Hematopoietic multipotent progenitor cell treated with erythropoietin and hydrocortisone succinate and interleukin-3 and kit ligand, for 6 days (in vitro differentiated cells): ENCODE measurements around the gene FBXW11.

ENCODE experiments used
- DNase-seq: peaks from one replicate; pipeline ENCODE4 v3.0.0-alpha.2; 2015

The FBXW11 gene

DNA sequence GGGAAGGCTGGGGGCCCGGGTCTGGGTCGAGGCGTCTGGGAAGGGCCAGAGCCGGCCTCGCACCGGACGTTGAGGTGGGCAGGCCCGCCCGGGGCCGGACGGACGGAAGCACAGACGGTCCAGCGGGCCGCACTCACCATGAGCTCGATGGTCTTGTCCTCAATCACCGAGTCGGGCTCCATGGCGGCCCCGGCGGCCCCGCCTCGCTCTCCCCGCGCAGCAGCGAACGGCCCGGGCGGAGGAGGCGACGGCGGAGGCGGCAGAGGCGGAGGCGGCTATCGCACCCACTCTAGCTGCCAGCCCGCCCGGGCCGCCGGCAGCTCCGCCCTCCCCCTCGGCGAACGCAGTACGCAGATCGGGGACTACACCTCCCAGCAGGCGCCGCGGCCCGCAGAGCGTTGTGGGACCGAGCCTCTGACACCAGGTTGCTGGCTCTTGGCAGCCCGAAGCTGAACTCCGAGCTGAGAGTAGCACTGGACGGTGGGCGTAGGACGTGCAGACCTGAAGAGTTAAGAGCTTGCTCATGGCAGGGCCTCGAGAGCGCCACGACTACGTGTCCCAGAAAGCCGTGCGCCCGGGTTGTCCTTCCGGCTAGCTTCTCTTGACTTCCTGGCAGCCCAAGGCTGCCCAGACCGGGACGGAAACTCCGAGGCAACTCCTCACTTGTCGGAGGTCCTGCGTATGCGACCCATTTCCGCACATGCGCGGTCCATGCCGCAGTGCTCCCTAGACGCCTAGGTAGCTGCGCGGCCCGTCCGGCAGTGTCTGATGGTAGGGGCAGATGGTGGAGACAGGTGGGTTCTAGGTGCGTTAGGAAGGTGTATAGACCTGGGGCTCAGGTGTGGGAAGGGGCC is at the start of gene FBXW11:
Gene FBXW11, minus strand, starts transcription at position 318 of the 854 bp plus-strand sequence. Its CDS starts 136 bp downstream, at position 182.
- DNase-seq = peak; percentile 98

- no peak for DNase-seq
Measured at GRCh38 chr5:172055996-172056395, 49.6 kb upstream of the FBXW11 start.

DNA sequence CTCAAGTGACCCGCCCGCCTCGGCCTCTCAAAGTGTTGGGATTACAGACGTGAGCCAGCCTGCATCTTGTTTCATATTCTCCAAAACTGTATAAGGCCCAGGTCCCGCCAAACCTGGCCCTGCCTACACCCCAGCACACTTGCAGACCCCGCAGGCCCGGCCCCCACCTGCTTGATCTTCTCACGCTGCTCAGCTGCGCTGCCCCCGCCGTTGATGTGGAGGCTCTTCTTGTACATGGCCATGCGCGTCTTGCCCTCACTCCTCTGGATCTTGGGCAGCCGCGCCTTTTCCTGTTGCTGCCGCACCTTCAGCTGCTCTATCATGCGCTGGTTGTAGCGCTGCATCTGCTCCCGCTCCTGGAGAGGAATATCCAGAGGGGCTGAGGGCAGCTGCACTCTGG is 49.0 kb upstream of the FBXW11 start:
- DNase-seq = no peak

DNA sequence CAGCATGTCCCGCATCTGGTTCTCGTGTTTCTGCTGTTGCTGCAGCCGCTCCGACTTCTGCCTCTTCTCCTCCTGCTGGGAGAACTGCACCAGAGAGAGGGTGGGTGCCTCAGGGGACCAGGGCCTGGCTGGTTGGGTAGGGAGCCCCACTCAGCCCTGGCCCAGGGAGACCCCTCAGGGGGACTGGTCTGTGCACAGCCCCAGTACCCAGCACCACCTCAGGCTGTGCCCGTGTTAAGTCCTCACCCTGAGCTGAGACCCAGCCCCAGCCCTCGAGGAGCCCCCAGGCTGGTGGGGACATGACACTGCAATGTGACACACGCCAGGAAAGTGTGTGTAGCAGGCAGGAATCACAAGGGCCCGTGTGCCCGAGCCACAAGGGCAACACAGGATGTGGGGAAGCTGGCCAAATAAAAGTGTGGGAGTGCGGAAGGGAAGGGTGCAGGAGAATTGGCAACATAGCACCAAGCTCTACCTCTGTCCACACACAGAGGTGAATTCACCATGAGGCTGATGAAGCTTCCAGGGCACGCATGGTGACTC is 48.2 kb upstream of the FBXW11 start:
- DNase-seq = no peak

GRCh38 chr5:172052450-172053236 is 46.2 kb upstream of the FBXW11 start:
- DNase-seq = peak; percentile 38

DNA sequence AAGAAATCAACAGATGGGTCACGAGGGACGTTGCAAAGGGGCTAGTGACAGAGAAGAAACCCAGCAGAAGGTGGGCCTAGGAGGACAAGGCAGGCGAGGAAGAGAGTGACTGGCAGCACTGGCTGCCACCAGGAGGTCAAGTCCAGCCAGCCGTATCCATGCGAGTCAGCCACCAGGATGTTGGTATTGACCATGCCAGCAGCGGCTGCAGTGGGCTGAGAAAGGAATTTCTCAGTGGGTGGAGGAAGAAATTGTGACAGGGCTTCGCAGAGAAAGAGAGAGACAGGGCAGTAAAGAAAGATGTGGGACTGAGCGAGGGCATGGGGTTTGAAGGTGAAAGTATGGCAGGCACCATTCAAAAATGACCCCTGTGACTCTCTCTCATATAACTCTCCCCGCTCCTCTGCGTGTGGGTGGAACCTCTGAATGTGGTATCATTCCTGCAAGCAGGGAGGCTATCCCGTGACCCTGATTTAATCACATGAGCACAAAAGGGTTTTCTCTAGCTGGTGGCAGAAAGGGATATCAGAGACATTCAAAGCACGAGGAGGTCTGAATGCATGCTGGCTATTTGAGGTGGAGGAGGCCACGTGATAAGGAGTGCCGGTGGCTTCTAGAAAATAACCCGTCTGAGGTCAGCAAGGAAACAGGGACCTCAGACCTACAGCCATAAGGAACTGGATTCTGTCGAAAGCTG is 45.4 kb upstream of the FBXW11 start:
- DNase-seq = peak; percentile 81

DNA sequence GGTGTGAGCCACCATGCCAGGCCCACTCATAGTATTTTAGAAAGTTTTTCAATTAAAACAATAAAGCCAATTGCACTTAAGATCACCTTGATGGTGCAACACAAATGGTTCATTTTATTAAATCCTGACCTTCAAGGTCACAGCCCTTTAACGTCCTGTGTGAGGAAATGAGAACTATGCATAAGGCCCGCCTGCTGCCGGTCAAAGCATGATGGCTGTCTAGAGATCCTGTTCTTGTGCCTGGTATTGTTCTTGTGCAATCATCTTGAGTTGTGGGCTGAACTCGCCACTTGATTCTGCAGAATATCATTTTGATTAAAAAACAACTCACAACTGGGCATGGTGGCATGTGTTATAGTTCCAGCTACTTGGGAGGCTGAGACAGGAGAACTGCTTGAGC is 43.6 kb upstream of the FBXW11 start:
- DNase-seq = no peak

GRCh38 chr5:172049226-172049796 is 42.9 kb upstream of the FBXW11 start:
- DNase-seq = no peak

DNA sequence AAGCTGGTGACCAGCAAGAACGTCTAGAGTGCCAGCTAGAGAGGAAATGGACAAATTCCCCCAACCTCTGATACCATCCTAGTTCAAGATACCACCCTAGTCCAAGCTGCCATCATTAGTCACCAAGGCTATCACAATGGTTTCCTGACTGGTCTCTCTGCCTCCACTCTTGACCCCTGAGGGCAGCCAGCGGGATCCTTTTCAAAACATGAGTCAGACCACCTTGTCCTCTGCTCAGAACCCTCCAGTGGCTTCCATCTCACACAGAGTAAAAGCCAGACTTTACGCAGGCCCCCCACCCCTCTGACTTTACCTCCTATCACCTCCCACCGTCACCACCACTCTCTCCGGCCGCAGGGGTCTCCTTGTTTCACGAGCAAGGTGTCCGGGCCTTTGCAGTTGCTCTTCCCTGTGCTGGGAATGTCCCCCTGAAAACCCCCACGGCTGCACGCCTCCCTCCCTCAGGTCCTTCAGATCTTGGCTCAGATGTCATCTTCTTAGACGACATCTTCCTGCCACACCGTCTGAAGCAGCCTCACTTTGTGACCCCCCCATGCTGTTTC is 42.2 kb upstream of the FBXW11 start:
- DNase-seq = no peak

- DNase-seq = no peak
Measured at GRCh38 chr5:172048170-172048422, 41.7 kb upstream of the FBXW11 start.

DNA sequence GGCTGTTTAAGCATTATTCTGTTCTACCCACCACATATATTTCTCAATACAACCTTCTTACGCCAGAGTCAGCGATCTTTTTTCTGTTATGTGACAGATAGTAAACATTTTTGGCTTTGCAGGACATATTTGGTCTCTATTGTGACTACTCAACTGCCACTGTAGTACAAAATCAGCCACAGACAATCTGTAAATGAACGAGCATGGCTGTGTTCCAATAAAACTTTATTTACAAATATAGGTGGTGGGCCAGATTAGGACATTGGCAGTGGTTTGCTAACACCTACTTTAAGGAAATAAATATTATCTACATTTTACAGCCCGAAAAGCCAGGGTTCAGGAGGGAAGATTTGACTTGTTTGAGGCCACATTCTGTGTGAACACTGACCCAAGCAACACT is 40.2 kb upstream of the FBXW11 start:
- no peak for DNase-seq

DNA sequence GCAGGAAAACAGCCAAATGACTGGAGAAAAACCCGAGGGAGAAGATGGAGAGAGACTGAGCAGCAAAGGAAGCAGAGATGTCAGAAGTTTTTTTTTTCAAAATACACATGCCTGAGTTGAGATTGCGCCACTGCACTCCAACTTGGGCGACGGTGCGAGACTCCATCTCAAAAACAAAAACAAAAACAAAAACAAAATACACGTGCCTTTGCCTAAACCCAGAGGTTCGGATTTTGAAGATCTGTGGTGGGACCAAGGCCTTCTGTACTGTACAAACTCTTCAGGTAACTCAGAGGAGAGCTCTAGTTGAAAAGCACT is 38.8 kb upstream of the FBXW11 start:
- no peak for DNase-seq

GRCh38 chr5:172044631-172045314 is 38.3 kb upstream of the FBXW11 start:
- peak; percentile 17 for DNase-seq

GRCh38 chr5:172043865-172044264 is 37.4 kb upstream of the FBXW11 start:
- no peak for DNase-seq

GRCh38 chr5:172042183-172042582 is 35.7 kb upstream of the FBXW11 start:
- DNase-seq = no peak

- no peak for DNase-seq
Measured at GRCh38 chr5:172038167-172038566, 31.7 kb upstream of the FBXW11 start.

- DNase-seq = peak; percentile 20
Measured at GRCh38 chr5:172035049-172035448, 28.6 kb upstream of the FBXW11 start.

DNA sequence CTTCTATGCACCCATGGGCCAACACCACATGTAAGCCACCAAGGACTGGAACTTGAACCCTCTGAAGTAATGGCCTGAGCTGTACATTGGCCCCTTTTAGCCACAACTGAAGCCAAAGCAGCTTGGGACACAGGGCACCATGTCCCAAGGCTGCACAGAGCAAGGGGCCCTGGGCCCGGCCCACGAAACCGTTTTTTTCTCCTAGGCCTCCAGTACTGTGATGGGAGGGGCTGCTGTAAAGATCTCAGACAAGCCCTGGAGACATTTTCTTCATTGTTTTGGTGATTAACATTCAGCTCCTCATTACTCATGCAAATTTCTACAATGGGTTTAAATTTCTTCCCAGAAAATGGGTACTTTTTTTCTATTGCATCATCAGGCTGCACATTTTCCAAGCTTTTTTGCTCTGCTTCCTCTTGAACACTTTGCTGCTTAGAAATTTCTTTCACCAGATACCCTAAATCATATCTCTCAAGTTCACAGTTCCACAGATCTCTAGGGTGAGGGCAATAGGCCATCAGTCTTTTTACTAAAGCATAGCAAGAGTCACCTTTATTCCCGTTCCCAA is 25.5 kb upstream of the FBXW11 start:
- DNase-seq = no peak

DNA sequence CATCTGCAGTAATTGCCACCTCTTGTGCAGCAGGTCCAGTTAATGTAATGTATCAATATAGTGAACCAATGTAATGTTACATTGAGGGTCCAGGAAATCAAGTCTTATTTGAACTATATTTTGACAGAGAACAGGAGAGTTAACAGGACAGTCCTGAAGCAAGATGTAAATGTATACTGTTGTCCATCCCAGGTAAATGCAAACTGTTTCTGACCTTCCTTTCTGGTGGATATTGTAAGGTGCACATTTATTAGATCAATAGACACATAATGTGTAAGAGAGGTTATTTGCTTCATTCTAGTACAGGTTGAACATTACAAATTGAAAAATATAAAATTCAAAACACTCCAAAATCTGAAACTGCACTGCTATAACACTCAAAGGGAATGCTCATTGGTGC is 23.4 kb upstream of the FBXW11 start:
- no peak for DNase-seq

DNA sequence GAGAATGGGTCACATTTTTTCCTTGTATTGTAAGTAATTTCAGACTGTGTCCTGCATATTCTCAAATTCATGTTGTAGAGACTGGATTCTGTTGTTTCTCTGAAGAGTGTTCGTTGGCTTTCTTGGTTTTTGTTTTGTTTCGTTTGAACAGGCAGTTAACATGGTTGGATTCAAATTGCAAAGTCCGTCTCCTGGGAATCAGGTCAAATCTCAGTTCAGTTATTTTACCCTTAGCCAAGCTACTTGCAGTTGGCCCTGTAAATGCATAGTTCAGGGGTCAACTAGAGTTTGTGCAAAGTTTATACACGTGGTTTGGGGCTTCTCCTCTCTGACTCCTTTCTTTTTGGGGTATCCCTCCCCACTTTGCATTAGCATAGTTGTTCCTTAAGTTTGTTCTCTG is 21.7 kb upstream of the FBXW11 start:
- no peak for DNase-seq

DNA sequence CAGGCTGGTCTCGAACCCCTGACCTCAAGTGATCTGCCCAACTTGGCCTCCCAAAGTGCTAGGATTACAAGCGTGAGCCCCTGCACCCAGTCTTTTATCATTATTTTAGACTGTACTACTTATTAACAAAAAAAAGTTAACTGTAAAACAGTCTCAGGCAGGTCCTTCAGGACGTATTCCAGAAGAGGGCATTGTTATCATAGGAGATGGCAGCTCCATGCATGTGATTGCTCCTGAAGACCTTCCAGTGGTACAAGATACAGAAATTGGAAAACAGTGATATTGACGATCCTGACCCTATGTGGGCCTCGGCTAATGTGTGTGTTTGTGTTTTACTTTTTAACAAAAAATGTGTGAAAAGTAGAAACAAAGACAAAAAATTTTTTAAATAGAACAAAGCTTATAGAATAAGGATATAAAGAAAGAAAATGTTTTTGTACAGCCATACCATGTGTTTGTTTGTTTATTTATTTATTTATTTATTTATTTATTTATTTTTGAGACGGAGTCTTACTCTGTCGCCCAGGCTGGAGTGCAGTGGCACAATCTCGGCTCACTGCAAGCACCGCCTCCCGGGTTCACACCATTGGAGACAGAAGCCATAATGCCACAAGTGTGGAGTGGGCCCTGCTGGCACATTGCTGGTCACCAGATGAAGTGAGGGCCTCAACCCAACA is 13.8 kb upstream of the FBXW11 start:
- peak; percentile 27 for DNase-seq
